ENCODE results near the gene RFPL2.

Gene RFPL2

GRCh38 chr22:32204856-32205722 is at the start of gene RFPL2:
Gene RFPL2, minus strand, starts transcription at chr22:32205073. Its CDS starts 2,622 bp downstream, at chr22:32202451.
- no peak for DNase-seq (ENCODE audit: low spot score)

- DNase-seq (ENCODE audit: low spot score) = no peak
Observed at GRCh38 chr22:32249231-32249630, 44.4 kb upstream of the RFPL2 start.

DNA sequence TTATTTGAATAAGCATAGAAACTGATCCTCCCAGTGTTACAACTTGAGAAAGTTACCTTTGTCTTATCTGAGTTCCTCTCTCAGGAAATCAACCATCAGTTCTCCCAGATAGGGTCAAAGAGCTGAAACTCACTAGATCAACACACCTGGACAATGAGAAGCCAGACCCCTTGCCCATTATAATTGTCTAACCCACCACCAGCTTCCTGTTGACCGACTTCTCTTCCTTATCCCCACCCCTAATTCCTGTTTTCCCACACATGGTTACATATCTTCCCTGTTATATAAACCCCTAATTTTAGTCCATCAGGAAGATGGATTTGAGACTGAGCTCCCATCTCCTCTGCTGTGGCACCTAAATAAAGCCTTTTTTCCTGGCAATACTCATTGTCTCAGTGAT is 43.4 kb upstream of the RFPL2 start:
- no peak for DNase-seq (ENCODE audit: low spot score)

DNA sequence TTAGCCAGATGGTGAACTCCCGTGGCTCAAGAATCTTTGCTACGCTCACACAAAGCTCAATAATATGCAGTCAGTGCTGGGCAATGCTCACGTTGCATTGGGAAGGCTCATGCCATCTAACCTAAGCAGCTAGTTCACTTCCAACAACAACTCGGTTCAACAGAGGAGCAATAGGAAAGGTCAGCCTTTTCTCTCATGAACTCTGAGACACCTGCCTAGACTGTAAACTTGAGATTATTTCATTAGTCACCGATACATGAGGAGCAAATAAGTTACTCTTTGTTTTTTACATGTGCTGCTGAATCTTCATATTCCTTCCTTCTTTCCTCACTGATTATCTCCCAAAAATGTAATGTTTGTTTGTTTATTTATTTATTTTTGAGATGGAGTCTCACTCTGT is 41.3 kb upstream of the RFPL2 start:
- no peak for DNase-seq (ENCODE audit: low spot score)

DNA sequence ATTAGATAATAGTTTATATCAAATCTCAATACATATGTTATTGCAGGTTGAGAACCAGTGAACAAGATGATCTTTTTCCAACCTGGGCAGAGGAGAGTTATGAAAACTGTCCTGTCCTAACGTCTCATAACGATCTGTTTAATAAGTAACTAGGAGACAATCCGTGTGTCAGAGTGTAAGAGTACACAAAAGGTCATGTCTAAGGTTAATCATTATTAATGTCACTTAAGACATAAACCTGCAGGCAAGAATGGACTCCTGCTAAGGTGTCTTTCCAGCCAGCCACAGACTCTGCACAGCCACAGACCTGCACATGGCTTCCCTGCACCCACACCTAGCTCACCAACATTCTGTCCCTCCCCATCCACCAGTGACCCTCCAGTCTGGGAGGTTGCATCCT is 40.2 kb upstream of the RFPL2 start:
- no peak for DNase-seq (ENCODE audit: low spot score)

- DNase-seq (ENCODE audit: low spot score) = no peak
Observed at GRCh38 chr22:32244547-32244946, 39.7 kb upstream of the RFPL2 start.

DNA sequence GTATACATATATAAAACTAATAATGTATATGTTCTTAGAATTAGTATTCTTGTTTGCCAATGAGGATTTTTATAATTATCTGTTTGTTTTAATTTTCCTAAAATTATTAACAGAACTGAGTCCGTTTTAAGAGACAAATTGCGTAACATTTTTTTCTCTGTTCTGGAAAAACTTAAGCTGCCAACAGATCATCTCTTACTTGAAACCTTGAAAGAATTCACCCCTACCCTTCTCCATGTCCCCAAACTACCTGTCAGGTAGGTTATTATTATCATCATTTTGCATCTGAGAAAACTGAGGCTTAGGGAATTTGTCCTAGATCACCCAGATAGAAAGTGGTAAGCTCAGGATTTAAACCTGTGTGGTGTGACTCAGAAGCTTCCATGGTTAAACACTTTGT is 35.6 kb upstream of the RFPL2 start:
- DNase-seq (ENCODE audit: low spot score) = no peak

- no peak for DNase-seq (ENCODE audit: low spot score)
Observed at GRCh38 chr22:32237906-32238305, 33.0 kb upstream of the RFPL2 start.

DNA sequence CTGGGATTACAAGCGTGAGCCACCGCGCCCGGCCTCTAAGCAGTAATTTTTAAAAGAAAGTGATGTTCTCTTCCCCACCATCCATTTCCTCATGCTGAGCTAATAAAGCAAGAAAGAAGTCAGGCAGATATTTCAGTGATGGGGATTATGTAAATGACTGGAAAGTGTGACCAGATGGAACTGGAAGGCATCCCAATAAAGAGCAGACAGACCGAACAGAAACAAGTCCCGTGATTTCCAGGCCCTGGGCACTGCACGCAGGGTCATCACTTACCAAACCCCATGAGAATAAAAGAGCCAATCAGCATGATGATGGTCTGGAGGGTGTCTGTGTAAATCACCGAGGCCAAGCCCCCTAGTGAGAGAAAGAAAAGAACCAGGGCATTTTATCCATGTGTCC is 32.1 kb upstream of the RFPL2 start:
- DNase-seq (ENCODE audit: low spot score) = no peak

- no peak for DNase-seq (ENCODE audit: low spot score)
Observed at GRCh38 chr22:32233091-32233490, 28.2 kb upstream of the RFPL2 start.

- no peak for DNase-seq (ENCODE audit: low spot score)
Observed at GRCh38 chr22:32232191-32232830, 27.4 kb upstream of the RFPL2 start.

DNA sequence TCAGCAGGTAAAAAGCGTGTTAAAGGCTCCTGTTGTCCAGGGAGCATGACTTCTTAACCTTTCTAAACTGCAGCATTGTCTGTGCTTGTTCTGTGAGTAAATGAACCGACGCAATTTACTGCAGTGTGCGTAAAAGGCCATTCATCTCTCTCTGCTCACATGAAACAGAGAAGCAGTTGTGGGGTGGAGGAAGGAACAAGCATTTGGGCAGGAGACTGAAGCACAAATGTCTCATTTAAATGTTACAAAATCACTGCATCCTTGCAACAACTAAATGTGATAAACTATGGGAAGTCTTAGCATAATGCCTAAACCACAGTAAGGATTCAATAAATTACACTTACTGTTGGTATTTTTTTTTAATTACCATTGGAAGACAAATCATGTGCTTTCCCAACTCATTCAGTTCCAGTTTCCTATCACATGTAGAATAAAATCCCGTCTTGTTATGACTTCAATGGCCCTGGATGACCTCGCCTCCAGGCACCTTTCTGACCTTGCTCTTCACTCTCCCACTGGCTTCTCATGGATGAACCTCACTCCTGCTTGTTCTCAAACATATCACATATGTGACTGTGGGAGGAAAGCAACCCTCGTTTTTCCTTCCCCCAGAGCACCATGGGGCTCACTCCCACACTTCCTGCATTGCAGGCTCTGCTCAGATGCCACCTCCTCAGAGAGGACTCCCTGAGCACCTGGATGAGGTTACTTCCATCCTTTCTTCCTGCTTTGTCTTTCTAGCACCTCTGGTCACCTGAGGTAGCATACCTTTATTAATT is 21.6 kb upstream of the RFPL2 start:
- no peak for DNase-seq (ENCODE audit: low spot score)

DNA sequence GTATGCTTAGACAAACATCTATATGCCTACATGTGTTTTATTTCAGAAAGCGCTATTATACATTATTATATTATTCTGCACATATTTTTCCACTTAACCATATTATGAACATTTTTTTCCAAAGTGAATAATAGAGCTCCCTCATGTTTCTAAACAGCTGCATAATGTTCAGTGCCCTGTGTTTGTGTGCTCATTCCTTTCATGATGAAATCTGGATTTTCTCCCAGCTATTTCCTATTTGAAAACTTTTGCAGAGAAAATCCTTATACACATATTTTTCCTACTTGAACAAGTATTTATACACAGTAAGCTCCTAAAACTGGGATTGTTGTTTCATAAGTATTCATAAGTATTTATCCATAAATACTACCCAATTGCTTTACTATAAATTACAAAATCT is 18.1 kb upstream of the RFPL2 start:
- no peak for DNase-seq (ENCODE audit: low spot score)

- no peak for DNase-seq (ENCODE audit: low spot score)
Observed at GRCh38 chr22:32219026-32219425, 14.2 kb upstream of the RFPL2 start.

DNA sequence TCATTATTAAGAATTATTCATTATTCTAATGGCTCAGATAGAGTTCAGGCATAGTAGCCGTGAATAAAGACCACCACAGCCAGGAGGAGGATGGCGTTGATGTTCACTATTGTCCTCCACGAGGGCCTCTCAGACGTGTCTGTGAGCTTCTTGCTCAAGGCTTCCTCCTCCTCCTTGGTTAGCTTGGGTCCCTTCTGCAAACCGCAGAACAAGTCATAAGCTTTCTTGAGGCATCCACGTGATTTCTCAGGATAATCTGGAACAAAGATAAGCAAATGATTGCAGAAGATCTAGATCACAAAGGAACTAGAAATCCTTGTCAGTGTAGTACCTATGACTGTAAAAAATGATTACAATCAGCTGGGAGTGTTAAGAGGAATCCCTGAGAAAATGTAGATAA is 13.6 kb upstream of the RFPL2 start:
- DNase-seq (ENCODE audit: low spot score) = no peak

- DNase-seq (ENCODE audit: low spot score) = no peak
Observed at GRCh38 chr22:32217465-32217864, 12.6 kb upstream of the RFPL2 start.

DNA sequence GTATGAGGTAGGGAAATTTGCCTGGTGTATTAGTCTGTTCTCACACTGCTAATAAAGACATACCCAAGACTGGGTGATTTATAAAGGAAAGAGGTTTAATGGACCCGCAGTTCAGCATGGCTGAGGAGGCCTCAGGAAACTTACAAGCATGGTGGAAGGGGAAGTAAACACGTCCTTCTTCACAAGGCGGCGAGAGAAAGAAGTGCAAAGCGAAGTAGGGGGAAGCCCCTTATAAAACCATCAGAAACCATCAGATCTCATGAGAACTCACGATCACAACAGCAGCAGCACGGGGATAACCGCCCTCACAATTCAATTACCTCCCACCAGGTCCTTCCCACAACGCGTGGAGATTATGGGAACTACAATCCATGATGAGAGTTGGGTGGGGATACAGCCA is 12.0 kb upstream of the RFPL2 start:
- DNase-seq (ENCODE audit: low spot score) = no peak

DNA sequence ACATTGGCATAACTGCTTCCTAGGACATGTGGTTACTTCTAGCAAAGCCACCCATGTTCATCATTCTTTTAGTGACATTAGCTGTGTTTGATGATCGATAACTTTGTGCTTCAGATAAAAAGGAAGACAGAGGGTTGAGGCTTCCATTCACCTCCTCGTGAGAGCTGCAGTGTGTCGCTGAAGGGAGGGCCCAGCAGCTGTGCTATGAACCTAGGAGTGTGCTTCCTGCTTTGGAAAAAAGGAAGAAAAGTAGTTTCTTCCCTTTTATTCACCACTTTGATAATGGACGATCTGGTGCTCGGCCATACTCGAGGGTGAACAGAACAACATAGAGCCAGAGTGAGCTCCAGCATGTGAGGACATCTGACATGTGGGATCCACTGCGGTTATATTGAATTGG is 6.1 kb upstream of the RFPL2 start:
- DNase-seq (ENCODE audit: low spot score) = no peak

DNA sequence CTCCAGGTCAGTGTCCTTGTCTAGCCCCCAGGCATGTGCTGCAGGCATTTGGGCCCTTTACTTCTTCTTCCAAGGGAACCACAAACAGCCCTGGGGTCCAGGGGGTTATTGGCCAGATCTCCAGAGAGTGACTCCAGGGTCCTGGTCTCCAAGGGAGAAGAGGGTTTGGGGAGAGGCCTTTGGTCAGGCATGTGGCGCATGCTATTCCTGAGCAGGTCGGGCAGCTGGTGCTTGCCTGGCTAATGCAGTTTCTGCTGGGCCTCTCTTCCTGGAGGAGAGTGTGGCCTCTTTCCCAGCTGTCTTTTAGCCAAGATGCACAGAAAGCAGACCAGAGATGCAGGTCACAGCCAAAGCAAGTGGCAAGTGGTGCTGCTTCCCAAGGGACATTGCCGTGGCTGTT is 3.8 kb upstream of the RFPL2 start:
- DNase-seq (ENCODE audit: low spot score) = no peak

DNA sequence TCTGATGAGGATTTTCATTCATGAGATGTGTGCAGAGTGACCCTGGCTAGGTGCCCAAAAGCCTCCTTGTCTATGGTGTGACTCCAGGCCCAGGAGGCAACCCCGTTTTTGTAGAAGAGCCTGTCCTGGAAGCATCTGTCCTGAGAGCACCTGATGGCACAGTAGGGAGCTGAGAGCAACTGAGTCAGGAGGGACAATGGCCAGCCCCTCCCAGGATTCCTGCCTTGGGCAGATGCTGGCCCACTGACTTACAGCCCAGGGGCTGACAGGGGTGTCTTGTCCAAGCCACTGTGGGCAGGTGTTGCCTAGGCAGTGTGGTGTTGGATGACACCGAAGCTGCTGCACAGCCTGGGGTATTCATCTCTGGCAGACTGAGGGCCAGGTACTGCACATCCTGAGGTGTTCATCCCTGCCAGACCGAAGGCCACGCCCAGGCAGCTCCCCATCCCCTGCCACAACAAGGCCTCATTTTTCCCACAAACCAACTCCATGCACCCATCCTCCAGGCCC is 3.2 kb upstream of the RFPL2 start:
- no peak for DNase-seq (ENCODE audit: low spot score)

GRCh38 chr22:32206774-32207758 is 2.2 kb upstream of the RFPL2 start:
- no peak for DNase-seq (ENCODE audit: low spot score)

Measured in germinal center (tissue), 1 donor.